H1 (cell line): ENCODE data around the gene PANK3. TPM values are rescaled to one million over a fixed set of nuclear protein-coding genes. Genes with fewer than 3 reads are reported as not detected.

Experiments used
- CTCF ChIA-PET: fragments of 300-600 bp; sonication (Branson Sonifier 250); formaldehyde crosslinking; loops from one replicate; lab custom pipeline; 2021; ENCODE audit not compliant: partially characterized antibody; lab: Charles Lee
- POLR2A ChIA-PET: fragments of 300-600 bp; sonication (Branson Sonifier 250); formaldehyde crosslinking; loops from one replicate; lab custom pipeline; 2021; ENCODE audit warnings: inconsistent platforms; ENCODE audit not compliant: partially characterized antibody; lab: Charles Lee
- DNase-seq, 2 experiments: peaks; one replicate each; pipeline versions ENCODE4 v3.0.0 to v3.0.0-alpha.2; 2010 to 2022; ENCODE audit warnings: low spot score in 2 of 2, low read depth in 1 of 2, mixed read lengths in 1 of 2
- FAIRE-seq: peaks from 2 replicates; lab custom pipeline; 2011; peaks lifted over from hg19 to GRCh38; lab: Jason Lieb, UNC
- H2AFZ ChIP-seq: 2 replicates; pipeline ENCODE4 v1.8.1; 2012; ENCODE audit warnings: low read length, inconsistent platforms
- H2AK5ac ChIP-seq: 2 replicates; pipeline ENCODE4 v1.6.1; 2013; ENCODE audit warnings: low read depth, low read length
- H2BK120ac ChIP-seq: replicated peaks from 2 replicates; pipeline ENCODE3; 2013; ENCODE audit warnings: low read depth, low read length, inconsistent platforms
- H2BK12ac ChIP-seq: 2 replicates; pipeline ENCODE4 v1.6.1; 2013; ENCODE audit warnings: low read depth, low read length
- H2BK15ac ChIP-seq: 2 replicates; pipeline ENCODE4 v1.6.1; 2013; ENCODE audit warnings: low read length
- H2BK20ac ChIP-seq: 2 replicates; pipeline ENCODE4 v1.6.1; 2013; ENCODE audit warnings: low read length
- H2BK5ac ChIP-seq: 2 replicates; pipeline ENCODE4 v1.6.1; 2013; ENCODE audit warnings: low read depth, low read length
- H3K14ac ChIP-seq: 2 replicates; pipeline ENCODE4 v1.6.1; 2013; ENCODE audit warnings: inconsistent platforms; ENCODE audit not compliant: insufficient read length
- H3K18ac ChIP-seq: 2 replicates; pipeline ENCODE4 v1.6.1; 2013; ENCODE audit warnings: low read length; ENCODE audit errors: extremely low read depth
- H3K23ac ChIP-seq: 2 replicates; pipeline ENCODE4 v1.6.1; 2013; ENCODE audit warnings: inconsistent platforms; ENCODE audit not compliant: insufficient read length
- H3K23me2 ChIP-seq: 2 replicates; pipeline ENCODE4 v1.6.1; 2013; ENCODE audit warnings: low read depth, low read length
- H3K27ac ChIP-seq: 2 replicates; pipeline ENCODE4 v1.6.1; 2011; ENCODE audit warnings: low read depth, low read length, inconsistent platforms
- H3K27me3 ChIP-seq, 4 experiments: replicated peaks in 1 of 4; 1 replicate in 1 of 4; 2 replicates in 3 of 4; pipeline versions ENCODE4 v1.6.1 to v1.8.1; 2011 to 2013; ENCODE audit warnings: low read length in 3 of 4, mild to moderate bottlenecking in 3 of 4, inconsistent platforms in 2 of 4, mixed read lengths in 2 of 4, moderate library complexity in 1 of 4; ENCODE audit not compliant: control insufficient read depth in 3 of 4, insufficient read depth in 3 of 4; ENCODE audit errors: extremely low read depth in 1 of 4
- H3K36me3 ChIP-seq, 4 experiments: 2 replicates each; pipeline versions ENCODE4 v1.6.1 to v1.8.1; 2011 to 2013; ENCODE audit warnings: mild to moderate bottlenecking in 4 of 4, low read length in 3 of 4, moderate library complexity in 2 of 4, control low read depth in 1 of 4, inconsistent platforms in 1 of 4; ENCODE audit not compliant: insufficient read depth in 4 of 4, control insufficient read depth in 2 of 4
- H3K4ac ChIP-seq: replicated peaks from 2 replicates; pipeline ENCODE3; 2013; ENCODE audit warnings: low read length, low read depth, mixed read lengths, inconsistent platforms; ENCODE audit not compliant: insufficient read length
- H3K4me1 ChIP-seq, 4 experiments: replicated peaks in 1 of 4; 1 replicate in 1 of 4; 2 replicates in 3 of 4; pipeline versions ENCODE4 v1.6.1 to v1.8.1; 2011 to 2013; ENCODE audit warnings: low read length in 3 of 4, inconsistent platforms in 2 of 4, mixed read lengths in 1 of 4; ENCODE audit not compliant: insufficient read depth in 4 of 4, control insufficient read depth in 3 of 4
- H3K4me2 ChIP-seq, 2 experiments: 2 replicates each; pipeline versions ENCODE4 v1.6.1 to v1.8.1; 2011 to 2013; ENCODE audit warnings: low read depth in 2 of 2, low read length in 2 of 2, control low read depth in 1 of 2, inconsistent platforms in 1 of 2, mild to moderate bottlenecking in 1 of 2; ENCODE audit not compliant: insufficient read depth in 1 of 2
- H3K4me3 ChIP-seq, 4 experiments: fragments of 200-600, 300-600 bp in 1 of 4; sonication (generic), shearing (Covaris generic), sonication (Bioruptor Twin) in 1 of 4; 2 replicates each; pipeline versions ENCODE4 v1.5.1 to v1.8.1; 2011 to 2016; ENCODE audit warnings: low read length in 4 of 4, low read depth in 3 of 4, control low read depth in 2 of 4, inconsistent platforms in 2 of 4, mild to moderate bottlenecking in 2 of 4, mixed read lengths in 1 of 4, moderate library complexity in 1 of 4; ENCODE audit not compliant: insufficient read depth in 2 of 4; ENCODE audit errors: extremely low read depth in 1 of 4
- H3K56ac ChIP-seq: replicated peaks from 2 replicates; pipeline ENCODE3; 2013; ENCODE audit warnings: low read depth, mild to moderate bottlenecking, mixed read lengths, low read length, inconsistent platforms; ENCODE audit not compliant: insufficient read length
- H3K79me1 ChIP-seq: 2 replicates; pipeline ENCODE4 v1.6.1; 2013; ENCODE audit warnings: low read depth, low read length, control low read depth
- H3K79me2 ChIP-seq, 2 experiments: 2 replicates each; pipeline versions ENCODE4 v1.6.1 to v1.8.1; 2012 to 2013; ENCODE audit warnings: low read length in 2 of 2, mild to moderate bottlenecking in 2 of 2, inconsistent platforms in 1 of 2; ENCODE audit not compliant: insufficient read depth in 2 of 2, control insufficient read depth in 1 of 2
- H3K9ac ChIP-seq, 4 experiments: replicated peaks in 1 of 4; 1 replicate in 1 of 4; 2 replicates in 3 of 4; pipeline versions ENCODE4 v1.6.1 to v1.8.1; 2011 to 2013; ENCODE audit warnings: low read depth in 3 of 4, low read length in 3 of 4, control low read depth in 2 of 4, mild to moderate bottlenecking in 2 of 4, moderate library complexity in 2 of 4, inconsistent platforms in 1 of 4; ENCODE audit errors: extremely low read depth in 1 of 4
- H3K9me3 ChIP-seq, 2 experiments: 2 replicates each; pipeline versions ENCODE4 v1.6.1 to v1.8.1; 2012 to 2013; ENCODE audit warnings: mild to moderate bottlenecking in 2 of 2, moderate library complexity in 2 of 2, control low read depth in 1 of 2, inconsistent platforms in 1 of 2, low read depth in 1 of 2, low read length in 1 of 2, mixed read lengths in 1 of 2; ENCODE audit not compliant: insufficient read depth in 2 of 2
- H4K20me1 ChIP-seq, 2 experiments: replicated peaks in 1 of 2; 2 replicates each; pipeline versions ENCODE3 to v1.8.1; 2011 to 2013; ENCODE audit warnings: inconsistent platforms in 2 of 2, low read length in 2 of 2, mild to moderate bottlenecking in 1 of 2; ENCODE audit not compliant: insufficient read depth in 2 of 2, control insufficient read depth in 1 of 2
- H4K5ac ChIP-seq: 2 replicates; pipeline ENCODE4 v1.6.1; 2013; ENCODE audit warnings: low read length, low read depth, mixed read lengths, inconsistent platforms; ENCODE audit not compliant: insufficient read length
- H4K8ac ChIP-seq: 2 replicates; pipeline ENCODE4 v1.8.0; 2013; ENCODE audit warnings: mild to moderate bottlenecking, moderate library complexity, low read length, inconsistent platforms; ENCODE audit not compliant: insufficient read depth; ENCODE audit errors: extremely low read depth
- H4K91ac ChIP-seq: replicated peaks from 2 replicates; pipeline ENCODE3; 2013; ENCODE audit warnings: low read length, mixed read lengths, inconsistent platforms; ENCODE audit not compliant: insufficient read length
- BACH1 ChIP-seq: IDR thresholded peaks from 2 replicates; pipeline ENCODE4 v1.6.1; 2012; ENCODE audit warnings: low read length, improper control_type of control experiment
- CEBPB ChIP-seq: IDR thresholded peaks from 2 replicates; pipeline ENCODE4 v1.6.1; 2012; ENCODE audit warnings: low read depth, low read length
- EGR1 ChIP-seq: IDR thresholded peaks from 2 replicates; pipeline ENCODE4 v1.6.1; 2011; ENCODE audit warnings: low read depth, low read length, borderline replicate concordance
- EP300 ChIP-seq, 2 experiments: IDR thresholded peaks; 1 replicate in 1 of 2; 2 replicates in 1 of 2; pipeline ENCODE4 v1.6.1; 2011 to 2012; ENCODE audit warnings: low read depth in 2 of 2, low read length in 2 of 2, mild to moderate bottlenecking in 2 of 2, borderline replicate concordance in 1 of 2, inconsistent platforms in 1 of 2, moderate library complexity in 1 of 2
- EZH2 ChIP-seq: fragments of 200-600 bp; sonication (generic); IDR thresholded peaks from 2 replicates; pipeline ENCODE4 v1.7.1; 2012; ENCODE audit warnings: low read depth, mild to moderate bottlenecking, moderate library complexity, low read length, inconsistent platforms; ENCODE audit not compliant: severe bottlenecking
- HDAC6 ChIP-seq: IDR thresholded peaks from one replicate; pipeline ENCODE4 v1.7.1; 2012; ENCODE audit warnings: low read depth, mild to moderate bottlenecking, inconsistent platforms, low read length, moderate library complexity
- JUN ChIP-seq: IDR thresholded peaks from 2 replicates; pipeline ENCODE4 v1.6.1; 2011; ENCODE audit warnings: low read depth, mild to moderate bottlenecking, improper control_type of control experiment, low read length
- RAD21 ChIP-seq, 2 experiments: IDR thresholded peaks in 1 of 2; conservative IDR thresholded peaks in 1 of 2; 2 replicates each; pipeline ENCODE4 v1.6.1; 2011; ENCODE audit warnings: low read depth in 2 of 2, low read length in 2 of 2, improper control_type of control experiment in 1 of 2, inconsistent platforms in 1 of 2, mild to moderate bottlenecking in 1 of 2, moderate library complexity in 1 of 2
- WGBS, 2 experiments: shearing (Covaris generic) in 1 of 2; methylation state at CpG; one replicate each; pipeline versions ENCODE4 v1.1.6 to v1.1.7; 2013 to 2015; ENCODE audit warnings: low lambda C conversion rate in 2 of 2, mixed read lengths in 2 of 2, inconsistent platforms in 1 of 2, low coverage in 1 of 2, missing lambda C conversion rate in 1 of 2; ENCODE audit not compliant: insufficient replicate concordance in 2 of 2, insufficient coverage in 1 of 2, insufficient read length in 1 of 2; ENCODE audit errors: extremely low coverage in 1 of 2, missing lambda C conversion rate in 1 of 2; 5-methylcytosine and 5-hydroxymethylcytosine counted together
- polyA plus RNA-seq, 7 experiments: library from polyadenylated mRNA; depleted of rRNA in 3 of 7; stranded (reverse) in 5 of 7; unstranded in 2 of 7; fragments of >200 nt in 5 of 7; fragments of 200-250 nt in 2 of 7; gene quantifications; 1 replicate in 5 of 7; 2 replicates in 1 of 7; 4 replicates in 1 of 7; pipeline versions ENCODE4 v1.2.1 to v1.2.3, GENCODE V29; 2011 to 2013; ENCODE audit warnings: missing spikeins in 2 of 7, mixed read lengths in 2 of 7
- total RNA-seq: library from RNA; stranded (reverse); fragmentation: NEBNext Ultra II Directional; extraction: Animal tissue kit (Norgen Biotek cat#: 25700); gene quantifications from 2 replicates; pipeline ENCODE4 v1.2.1, GENCODE V29; 2021
- TF ChIP-seq, protein P1 (sequence below): IDR thresholded peaks from 2 replicates; pipeline ENCODE4 v1.6.1; 2012; ENCODE audit warnings: low read length, inconsistent platforms

PANK3 gene
- total and polyA plus RNA-seq, 2 of the 8 experiments (the other 6 are each of a cell fraction or from before 2014, with no cell fraction given): 8.6 to 101 TPM

DNA sequence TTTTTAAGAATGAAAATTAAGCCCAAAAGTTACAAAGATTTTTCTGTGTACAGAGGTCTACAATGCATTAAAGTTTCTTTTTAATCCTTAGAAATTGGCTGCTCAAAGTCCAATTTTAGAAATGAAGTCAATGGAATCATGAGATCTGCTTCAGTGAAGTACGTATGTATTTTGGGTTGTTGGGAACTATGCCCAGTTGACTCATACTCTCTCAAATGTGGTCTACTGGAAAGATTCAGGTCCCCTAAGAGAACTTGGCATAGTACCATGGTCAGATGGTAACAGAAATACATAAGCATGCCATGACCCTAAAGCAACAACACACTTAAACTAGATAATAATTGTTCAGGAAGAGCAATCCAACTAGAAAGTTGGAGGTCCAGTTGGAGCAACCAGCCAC is 27.0 kb downstream of the PANK3 start:
- H3K4me2 ChIP-seq: no peak overlapping the region
- DNase-seq (no peak), FAIRE-seq (no peak)
- no peaks in the 10 kb centered on the region for H3K4me1 ChIP-seq
- H2BK20ac ChIP-seq: no peak overlapping the region
- H2AFZ ChIP-seq: no peak overlapping the region
- H2BK5ac ChIP-seq: no peak overlapping the region
- H3K79me1 ChIP-seq: no peaks in the 10 kb centered on the region; the same call in 1 of the 2 replicates
- no peak overlapping the region for H3K4me3 ChIP-seq
- H4K5ac ChIP-seq: no peak overlapping the region
- H3K27me3 ChIP-seq: no peaks in the 10 kb centered on the region
- H3K9me3 ChIP-seq: no peaks in the 10 kb centered on the region
- peaks cover 1 to 2% of the 10 kb centered on the region in 2 experiments for H4K20me1 ChIP-seq
- H3K4ac ChIP-seq: no peak overlapping the region
- H3K36me3 ChIP-seq: peaks cover 3 to 64% (median 18%) of the 10 kb centered on the region in 4 experiments; a peak in 7 of 8 replicates
- WGBS, 2 experiments: 89% methylated on average over 1 of the region's 1 CpG; no CpG with 5 or more reads in 1 of the 2 experiments
- H3K18ac ChIP-seq: no peak overlapping the region
- no peak overlapping the region for H2BK15ac ChIP-seq
- no peak overlapping the region for H3K9ac ChIP-seq
- H3K23ac ChIP-seq: no peak overlapping the region
- no peak overlapping the region for H2AK5ac ChIP-seq
- CTCF ChIA-PET: no interaction called here
- H3K27ac ChIP-seq: no peak overlapping the region
- no peaks in the 10 kb centered on the region for H3K23me2 ChIP-seq
- peaks cover 0 to 10% of the 10 kb centered on the region in 2 experiments; a peak in 1 of 4 replicates for H3K79me2 ChIP-seq
- POLR2A ChIA-PET: no interaction called here
- H3K14ac ChIP-seq: no peak overlapping the region
- no peak overlapping the region for H2BK120ac ChIP-seq
- no peak overlapping the region for H4K8ac ChIP-seq
- H4K91ac ChIP-seq: no peak overlapping the region
- no peak overlapping the region for H2BK12ac ChIP-seq
- no peak overlapping the region for H3K56ac ChIP-seq
- TF ChIP-seq EZH2 (no peak), RAD21 (IDR thresholded peaks at IDR 0.05 in 1 of 2, conservative IDR thresholded peaks at IDR 0.05 in 1 of 2; ENCODE audit: low read depth in 2 of 2, low read length in 2 of 2) (no peak), JUN (no peak), CEBPB (no peak), HDAC6 (no peak), EGR1 (no peak), BACH1 (no peak), EP300 (IDR thresholded peaks at IDR 0.05; ENCODE audit: borderline replicate concordance in 1 of 2, low read depth in 2 of 2, low read length in 2 of 2) (no peak)
- TF ChIP-seq, protein P1, sequence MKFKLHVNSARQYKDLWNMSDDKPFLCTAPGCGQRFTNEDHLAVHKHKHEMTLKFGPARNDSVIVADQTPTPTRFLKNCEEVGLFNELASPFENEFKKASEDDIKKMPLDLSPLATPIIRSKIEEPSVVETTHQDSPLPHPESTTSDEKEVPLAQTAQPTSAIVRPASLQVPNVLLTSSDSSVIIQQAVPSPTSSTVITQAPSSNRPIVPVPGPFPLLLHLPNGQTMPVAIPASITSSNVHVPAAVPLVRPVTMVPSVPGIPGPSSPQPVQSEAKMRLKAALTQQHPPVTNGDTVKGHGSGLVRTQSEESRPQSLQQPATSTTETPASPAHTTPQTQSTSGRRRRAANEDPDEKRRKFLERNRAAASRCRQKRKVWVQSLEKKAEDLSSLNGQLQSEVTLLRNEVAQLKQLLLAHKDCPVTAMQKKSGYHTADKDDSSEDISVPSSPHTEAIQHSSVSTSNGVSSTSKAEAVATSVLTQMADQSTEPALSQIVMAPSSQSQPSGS: no peak
